Naive thymus-derived CD4-positive, alpha-beta T cell (primary cell): ENCODE measurements around the gene ESM1. TPM values are rescaled to one million over a fixed set of nuclear protein-coding genes. Genes with fewer than 3 reads are reported as not detected.

ENCODE experiments used
- ATAC-seq: fragments of 150-1000 bp; cut with Tn5 transposase; 2 replicates; pipeline ENCODE4 v1.10.0; 2021; ENCODE audit warnings: mild to moderate bottlenecking, moderate library complexity
- CTCF ChIA-PET: fragments of 350-600 bp; sonication (Branson Sonifier 250); formaldehyde crosslinking; loops from one replicate; lab custom pipeline; 2021; ENCODE audit warnings: antibody characterized with exemption; lab: Charles Lee
- POLR2A ChIA-PET: fragments of 350-600 bp; sonication (Branson Sonifier 250); formaldehyde crosslinking; loops from one replicate; lab custom pipeline; 2021; ENCODE audit warnings: antibody characterized with exemption, inconsistent platforms; lab: Charles Lee
- DNase-seq, 9 donors: peaks; one replicate each; pipeline versions ENCODE4 v3.0.0 to v3.0.0-alpha.2; 2020 to 2022; ENCODE audit warnings: mixed read lengths in 1 of 9
- H3K27ac ChIP-seq: one replicate; pipeline ENCODE4 v1.7.0; 2013; ENCODE audit warnings: mild to moderate bottlenecking, low read depth, low read length, moderate library complexity
- H3K27me3 ChIP-seq, 2 donors: one replicate each; pipeline ENCODE4 v1.7.0; 2013; ENCODE audit warnings: low read length in 2 of 2, mild to moderate bottlenecking in 2 of 2, moderate library complexity in 2 of 2; ENCODE audit not compliant: control insufficient read depth in 2 of 2, insufficient read depth in 2 of 2
- H3K36me3 ChIP-seq, 3 experiments: 1 replicate in 2 of 3; 2 replicates in 1 of 3; pipeline ENCODE4 v1.7.0; 2013; ENCODE audit warnings: low read length in 3 of 3, mild to moderate bottlenecking in 3 of 3, moderate library complexity in 1 of 3; ENCODE audit not compliant: insufficient read depth in 3 of 3, control insufficient read depth in 2 of 3
- H3K4me1 ChIP-seq, 2 donors: one replicate each; pipeline ENCODE4 v1.7.0; 2013; ENCODE audit warnings: low read length in 2 of 2, mild to moderate bottlenecking in 2 of 2, moderate library complexity in 1 of 2; ENCODE audit not compliant: control insufficient read depth in 2 of 2, insufficient read depth in 2 of 2
- H3K4me3 ChIP-seq: 2 replicates; pipeline ENCODE4 v1.7.0; 2013; ENCODE audit warnings: mild to moderate bottlenecking, low read length
- H3K9me3 ChIP-seq, 3 experiments: 1 replicate in 2 of 3; 2 replicates in 1 of 3; pipeline ENCODE4 v1.7.0; 2013; ENCODE audit warnings: low read length in 3 of 3; ENCODE audit not compliant: control insufficient read depth in 2 of 3
- H3K27ac Mint-ChIP-seq, 9 donors: one replicate each; pipeline ENCODE4 v1.8.0; 2020 to 2022; ENCODE audit warnings: mixed read lengths in 9 of 9, mild to moderate bottlenecking in 8 of 9, moderate library complexity in 5 of 9, inconsistent platforms in 2 of 9
- H3K27me3 Mint-ChIP-seq, 5 donors: one replicate each; pipeline ENCODE4 v1.8.0; 2021 to 2022; ENCODE audit warnings: mixed read lengths in 5 of 5, mild to moderate bottlenecking in 1 of 5
- H3K36me3 Mint-ChIP-seq, 5 donors: one replicate each; pipeline ENCODE4 v1.8.0; 2020 to 2022; ENCODE audit warnings: mixed read lengths in 5 of 5, mild to moderate bottlenecking in 3 of 5, inconsistent platforms in 1 of 5
- H3K4me1 Mint-ChIP-seq, 7 donors: one replicate each; pipeline ENCODE4 v1.8.0; 2020 to 2022; ENCODE audit warnings: mixed read lengths in 7 of 7, mild to moderate bottlenecking in 3 of 7, inconsistent platforms in 1 of 7
- H3K4me3 Mint-ChIP-seq, 10 donors: one replicate each; pipeline ENCODE4 v1.8.0; 2020 to 2022; ENCODE audit warnings: mild to moderate bottlenecking in 10 of 10, mixed read lengths in 10 of 10, moderate library complexity in 6 of 10, inconsistent platforms in 2 of 10
- H3K9me3 Mint-ChIP-seq, 11 donors: one replicate each; pipeline ENCODE4 v1.8.0; 2020 to 2022; ENCODE audit warnings: mixed read lengths in 11 of 11, mild to moderate bottlenecking in 4 of 11, inconsistent platforms in 1 of 11, moderate library complexity in 1 of 11
- intact Hi-C, 2 donors: fragments of 100-400 bp; cut with micrococcal nuclease; formaldehyde crosslinking; loops; one replicate each; pipeline ENCODE4 v1.15.1; 2023
- polyA plus RNA-seq, 2 donors: library from polyadenylated mRNA; unstranded; fragments of 300-500 nt; fragmentation: Illumina TruSeq; gene quantifications; one replicate each; pipeline ENCODE4 v1.2.3, GENCODE V29; 2021
- total RNA-seq, 6 experiments: library from RNA in 5 of 6; stranded (reverse) in 5 of 6; gene quantifications; 1 replicate in 5 of 6; 2 replicates in 1 of 6; pipeline ENCODE4 v1.2.3 and lab custom pipeline; 2021 to 2026

Gene ESM1
- total and polyA plus RNA-seq, 7 experiments from 2014 or later = 0.39 to 1.2 TPM; not detected in 5

DNA sequence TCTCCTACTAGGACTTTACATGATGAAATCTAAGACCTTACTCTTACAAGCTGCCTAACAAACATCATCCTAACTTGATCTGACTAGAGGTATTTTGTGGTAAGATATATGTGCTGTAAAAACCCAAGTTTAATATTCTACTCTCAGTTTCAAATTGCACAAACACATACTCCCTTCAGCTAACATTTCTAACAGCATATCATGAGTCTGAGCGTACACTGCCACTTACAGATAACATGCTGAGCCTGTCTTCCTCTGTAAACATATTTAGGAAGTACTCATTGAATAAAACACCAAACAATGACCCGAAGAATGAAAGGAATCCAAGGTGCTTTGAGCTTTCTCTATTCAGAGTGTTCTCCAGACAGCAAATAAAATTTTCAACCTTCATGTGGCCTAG is 7.9 kb upstream of the ESM1 start:
- intact Hi-C loops = no loop called here
- H3K4me1 ChIP-seq = peaks cover 11 to 40% of the 10 kb centered on the region in 2 donors

DNA sequence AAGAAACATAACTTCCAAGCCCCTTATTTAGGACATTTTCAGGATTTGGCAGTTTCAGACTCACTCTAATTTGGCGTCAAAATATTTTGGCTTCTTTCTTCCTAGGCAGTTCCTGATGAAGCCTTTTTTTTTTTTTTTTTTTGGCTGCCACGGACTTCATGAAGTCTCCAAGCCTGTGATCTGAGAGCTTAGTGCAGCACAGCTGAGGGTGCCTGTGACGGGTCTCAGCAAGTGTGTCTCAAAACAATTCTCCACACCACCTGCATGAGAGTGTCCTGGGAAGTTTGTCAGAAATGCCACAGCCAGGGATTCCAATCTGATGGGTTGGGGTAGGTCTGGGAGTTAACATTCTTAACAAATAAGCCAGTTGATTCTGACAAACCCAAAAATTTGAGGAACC is 6.0 kb upstream of the ESM1 start:
- H3K36me3 Mint-ChIP-seq = peaks cover 0 to 27% (median 0%) of the 10 kb centered on the region in 5 donors
- H3K27ac Mint-ChIP-seq = no peak overlapping the region
- Histone ChIP-seq H3K9me3 (no peaks in the 10 kb centered on the region), H3K4me1 (peaks cover 15 to 44% of the 10 kb centered on the region in 2 donors), H3K27me3 (no peaks in the 10 kb centered on the region), H3K27ac (no peak overlapping the region), H3K36me3 (no peaks in the 10 kb centered on the region), H3K4me3 (no peak overlapping the region)
- POLR2A ChIA-PET = interaction anchor here (1.7 kb wide), 1 partner anchor 46 kb away, joined by 6 read pairs; no protein-coding TSS in a partner anchor
- no peak for DNase-seq
- H3K9me3 Mint-ChIP-seq = peaks cover 0 to 7% (median 0%) of the 10 kb centered on the region in 11 donors
- peaks cover 0 to 12% (median 0%) of the 10 kb centered on the region in 5 donors for H3K27me3 Mint-ChIP-seq
- peaks cover 24 to 47% (median 35%) of the 10 kb centered on the region in 7 donors for H3K4me1 Mint-ChIP-seq
- intact Hi-C loops = no loop called here
- CTCF ChIA-PET = no interaction called here
- no peak overlapping the region for H3K4me3 Mint-ChIP-seq
- ATAC-seq = no peak

More for the DNA sequence above, 7.9 kb upstream of the ESM1 start:
- POLR2A ChIA-PET = interaction anchor here (0.8 kb wide), 1 partner anchor 81 kb away, joined by 3 read pairs; no protein-coding TSS in a partner anchor
- CTCF ChIA-PET = interaction anchor here (0.7 to 1.1 kb wide), 2 partner anchors 49 to 451 kb away, joined by 3 read pairs; no protein-coding TSS in a partner anchor
- no peaks in the 10 kb centered on the region for H3K36me3 ChIP-seq
- H3K4me3 ChIP-seq = no peak overlapping the region
- ATAC-seq = no peak
- Mint-ChIP-seq H3K4me3 (no peak overlapping the region), H3K9me3 (peaks cover 0 to 6% (median 0%) of the 10 kb centered on the region in 11 donors), H3K36me3 (peaks cover 0 to 18% (median 0%) of the 10 kb centered on the region in 5 donors), H3K27ac (no peak overlapping the region), H3K4me1 (peaks cover 18 to 34% (median 23%) of the 10 kb centered on the region in 7 donors), H3K27me3 (peaks cover 0 to 8% (median 0%) of the 10 kb centered on the region in 5 donors)
- no peak for DNase-seq
- no peaks in the 10 kb centered on the region for H3K9me3 ChIP-seq
- no peaks in the 10 kb centered on the region for H3K27me3 ChIP-seq
- H3K27ac ChIP-seq = no peak overlapping the region

DNA sequence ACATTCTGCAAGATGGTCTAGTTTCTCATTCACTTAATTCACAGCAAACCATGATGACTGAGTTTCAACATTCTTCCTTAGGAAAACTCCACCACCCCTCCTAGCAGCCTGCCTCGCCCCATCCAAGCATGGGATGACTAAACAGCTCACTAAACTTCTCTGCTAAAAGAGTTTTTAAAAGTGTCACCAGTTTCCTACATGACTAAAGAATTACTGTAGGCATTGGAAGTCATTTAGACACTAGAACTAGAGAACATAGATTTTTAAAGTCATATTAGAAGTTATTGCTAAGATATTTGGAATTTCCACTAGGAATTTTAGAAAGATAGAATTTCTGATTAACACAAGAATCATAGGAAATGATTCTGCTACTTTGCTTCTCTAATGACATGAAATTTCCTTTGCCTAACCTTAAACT is 5.5 kb upstream of the ESM1 start:
- Mint-ChIP-seq H3K9me3 (peaks cover 0 to 7% (median 0%) of the 10 kb centered on the region in 11 donors), H3K4me3 (no peak overlapping the region), H3K4me1 (peaks cover 24 to 53% (median 39%) of the 10 kb centered on the region in 7 donors), H3K27me3 (peaks cover 0 to 16% (median 0%) of the 10 kb centered on the region in 5 donors), H3K36me3 (peaks cover 0 to 24% (median 0%) of the 10 kb centered on the region in 5 donors), H3K27ac (no peak overlapping the region)
- Histone ChIP-seq H3K27me3 (no peaks in the 10 kb centered on the region), H3K27ac (no peak overlapping the region), H3K36me3 (no peaks in the 10 kb centered on the region), H3K4me3 (no peak overlapping the region), H3K4me1 (peaks cover 15 to 44% of the 10 kb centered on the region in 2 donors), H3K9me3 (no peaks in the 10 kb centered on the region)
- DNase-seq (no peak), ATAC-seq (no peak)
- intact Hi-C loops = no loop called here
- ChIA-PET CTCF (no interaction called here), POLR2A (interaction anchor here (0.6 to 1.7 kb wide), 3 partner anchors 46 to 154 kb away, joined by 3 to 6 read pairs (median 3); no protein-coding TSS in a partner anchor)

DNA sequence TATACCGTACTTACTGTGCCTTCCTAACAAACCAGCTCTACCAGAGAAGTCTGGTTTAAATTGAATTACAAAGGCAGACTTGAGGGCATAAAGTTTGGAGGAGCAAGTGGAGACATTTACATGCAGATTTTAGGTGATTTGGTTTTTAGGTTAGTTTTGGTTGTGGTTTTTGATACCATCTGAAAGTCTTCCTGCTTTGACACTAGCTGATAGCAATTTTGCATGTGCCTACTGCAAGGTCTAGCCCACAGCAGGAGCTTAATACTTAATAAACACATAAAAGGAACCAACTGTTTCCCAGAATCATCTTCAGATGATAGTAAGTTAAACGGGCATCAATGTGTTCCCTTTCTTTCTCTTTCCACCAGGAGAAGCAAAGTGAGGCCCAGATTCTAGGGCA is 3.4 kb upstream of the ESM1 start:
- H3K36me3 Mint-ChIP-seq = peaks cover 0 to 27% (median 0%) of the 10 kb centered on the region in 5 donors
- H3K27ac Mint-ChIP-seq = peak overlapping the region in 3 of 9 donors; percentile 11 to 41 (median 36)
- no peak overlapping the region for H3K27ac ChIP-seq
- H3K4me1 ChIP-seq = peaks cover 15 to 36% of the 10 kb centered on the region in 2 donors
- no peaks in the 10 kb centered on the region for H3K9me3 ChIP-seq
- peaks cover 0 to 6% (median 0%) of the 10 kb centered on the region in 11 donors for H3K9me3 Mint-ChIP-seq
- peak overlapping the region in 8 of 10 donors; percentile 8 to 51 (median 28) for H3K4me3 Mint-ChIP-seq
- peaks cover 0 to 29% (median 4%) of the 10 kb centered on the region in 5 donors for H3K27me3 Mint-ChIP-seq
- ATAC-seq = no peak
- peak in 1 of 9 donors; percentile 17 for DNase-seq
- intact Hi-C loops = loop anchor here (5.0 kb wide), 2 partner anchors 37 to 113 kb away; partner anchors contain the start of gene GZMA (in 1 of the 2)
- ChIA-PET CTCF (interaction anchor here (0.5 kb wide), 1 partner anchor 79 kb away, joined by 3 read pairs; no protein-coding TSS in a partner anchor), POLR2A (no interaction called here)
- H3K4me1 Mint-ChIP-seq = peaks cover 18 to 60% (median 48%) of the 10 kb centered on the region in 7 donors
- H3K4me3 ChIP-seq = no peak overlapping the region
- H3K36me3 ChIP-seq = no peaks in the 10 kb centered on the region
- H3K27me3 ChIP-seq = no peaks in the 10 kb centered on the region

DNA sequence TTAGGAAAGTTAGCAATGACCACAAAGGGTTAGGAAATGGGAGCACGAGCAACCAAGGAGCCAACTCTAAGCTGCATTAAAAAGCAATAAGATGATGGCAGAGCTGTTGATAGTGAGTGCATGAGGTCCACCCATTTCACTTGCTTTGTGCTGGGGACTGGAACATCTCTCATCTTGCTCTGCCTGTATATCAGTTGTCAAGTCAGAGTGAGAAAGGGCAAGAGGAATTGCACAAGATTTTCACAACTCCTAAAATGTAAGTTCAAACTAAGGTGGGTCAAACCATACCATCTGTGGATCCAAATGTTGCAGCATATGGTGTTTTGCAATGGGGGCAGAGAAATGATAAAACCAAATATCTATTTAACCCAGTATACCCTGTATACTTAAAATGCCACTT is 2.8 kb upstream of the ESM1 start:
- Histone ChIP-seq H3K4me3 (no peak overlapping the region), H3K36me3 (no peaks in the 10 kb centered on the region), H3K9me3 (no peaks in the 10 kb centered on the region), H3K27me3 (no peaks in the 10 kb centered on the region), H3K4me1 (peaks cover 15 to 39% of the 10 kb centered on the region in 2 donors), H3K27ac (no peak overlapping the region)
- DNase-seq (no peak), ATAC-seq (no peak)
- ChIA-PET CTCF (interaction anchor here (0.5 kb wide), 1 partner anchor 80 kb away, joined by 3 read pairs; no protein-coding TSS in a partner anchor), POLR2A (interaction anchor here (0.8 to 0.9 kb wide), 2 partner anchors 29 to 74 kb away, joined by 3 read pairs; no protein-coding TSS in a partner anchor)
- intact Hi-C loops = loop anchor here (5.0 kb wide), 2 partner anchors 36 to 114 kb away; partner anchors contain the start of gene GZMA (in 1 of the 2)
- Mint-ChIP-seq H3K4me3 (peak overlapping the region in 4 of 10 donors; percentile 8 to 51 (median 25)), H3K4me1 (peaks cover 18 to 60% (median 49%) of the 10 kb centered on the region in 7 donors), H3K27ac (no peak overlapping the region), H3K36me3 (peaks cover 0 to 24% (median 0%) of the 10 kb centered on the region in 5 donors), H3K9me3 (peaks cover 0 to 6% (median 0%) of the 10 kb centered on the region in 11 donors), H3K27me3 (peaks cover 0 to 30% (median 4%) of the 10 kb centered on the region in 5 donors)

DNA sequence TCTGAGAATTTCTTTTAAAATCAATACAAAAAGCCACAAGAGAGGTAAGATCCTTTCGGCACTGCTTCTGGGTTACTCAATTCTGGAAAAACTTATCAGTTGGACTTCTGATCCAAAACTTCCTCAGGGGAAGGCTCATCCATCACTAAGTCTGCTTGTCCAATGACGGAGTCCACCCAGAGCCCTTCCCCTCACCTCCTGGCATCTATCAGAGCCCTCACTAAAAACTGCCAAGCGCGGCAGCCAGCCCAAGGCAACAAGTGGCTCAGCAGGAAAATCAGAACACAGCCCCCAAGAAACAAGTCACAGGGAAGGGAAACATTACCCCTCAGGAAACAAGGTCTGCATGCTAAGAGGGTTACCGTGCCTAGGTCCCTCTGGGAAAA is 869 bp upstream of the ESM1 start:
- intact Hi-C loops = loop anchor here (5.0 kb wide), 2 partner anchors 34 to 116 kb away; partner anchors contain the start of gene GZMA (in 1 of the 2)
- Mint-ChIP-seq H3K4me3 (peak overlapping the region in 1 of 10 donors; percentile 14), H3K27ac (no peak overlapping the region), H3K27me3 (peaks cover 0 to 40% (median 4%) of the 10 kb centered on the region in 5 donors), H3K9me3 (peaks cover 0 to 5% (median 0%) of the 10 kb centered on the region in 11 donors), H3K36me3 (peaks cover 0 to 22% (median 0%) of the 10 kb centered on the region in 5 donors), H3K4me1 (peaks cover 18 to 65% (median 54%) of the 10 kb centered on the region in 7 donors)
- ChIA-PET POLR2A (interaction anchor here (0.6 kb wide), 2 partner anchors 20 to 1833 kb away, joined by 3 to 4 read pairs; no protein-coding TSS in a partner anchor), CTCF (interaction anchor here (1.5 kb wide), 1 partner anchor 42 kb away, joined by 6 read pairs; no protein-coding TSS in a partner anchor)
- Histone ChIP-seq H3K4me3 (no peak overlapping the region), H3K27me3 (no peaks in the 10 kb centered on the region), H3K9me3 (no peaks in the 10 kb centered on the region), H3K27ac (no peak overlapping the region), H3K36me3 (no peaks in the 10 kb centered on the region), H3K4me1 (peaks cover 15 to 37% of the 10 kb centered on the region in 2 donors)
- DNase-seq (no peak), ATAC-seq (no peak)
